Measurements from ENCODE around the gene NTNG1. TPM values are rescaled to one million over a fixed set of nuclear protein-coding genes. Genes with fewer than 3 reads are reported as not detected.

NTNG1 gene
- total RNA-seq, 2 experiments from 2014 or later = 2.3 to 5.9 TPM

DNA sequence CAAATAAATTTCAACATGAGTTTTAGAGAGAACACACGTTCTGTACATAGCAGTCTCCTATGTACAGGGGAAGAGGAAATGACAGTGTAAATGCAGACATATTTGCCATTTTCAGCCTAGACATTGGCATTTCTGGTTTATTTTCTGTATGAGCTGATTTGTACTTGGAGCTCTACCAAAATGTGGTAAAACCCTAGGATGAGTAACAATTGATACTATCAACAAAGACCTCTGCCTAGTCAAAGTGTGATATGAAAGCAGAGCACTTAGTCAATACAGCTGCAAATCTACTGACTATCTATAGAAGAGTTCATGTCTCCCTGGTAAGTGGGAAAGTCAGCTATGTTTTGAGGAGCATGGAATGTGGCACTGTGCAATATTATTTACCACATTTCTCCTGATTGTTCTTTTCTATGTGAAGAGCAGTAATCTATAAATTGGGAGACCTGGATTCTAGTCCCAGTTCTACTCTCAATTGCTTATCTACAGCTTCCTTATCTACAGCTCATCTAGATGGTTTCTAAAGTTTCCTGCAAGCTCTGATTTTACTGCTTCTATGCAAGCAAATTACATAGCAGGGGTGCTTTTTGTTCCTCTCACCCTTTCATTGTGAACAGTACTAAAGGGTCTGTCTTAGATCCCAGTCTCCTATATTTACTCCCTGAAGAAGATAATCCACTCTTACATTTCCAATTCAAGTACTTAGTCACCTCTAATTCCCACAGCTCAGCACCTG is 334.2 kb downstream of the NTNG1 start:
- no peak overlapping the region; the same call in 1 of the 2 replicates for H2AFZ ChIP-seq (ENCODE audit: low read length)
- intact Hi-C loops (cut with micrococcal nuclease; ENCODE audit: unreplicated experiment) = no loop called here
- H4K20me1 ChIP-seq (ENCODE audit: insufficient read depth, low read length) = no peaks in the 10 kb centered on the region
- TF ChIP-seq EZH2phosphoT487 (IDR thresholded peaks at IDR 0.05; ENCODE audit: borderline replicate concordance, low read depth, low read length) = no peak
- TF ChIP-seq, protein P1, sequence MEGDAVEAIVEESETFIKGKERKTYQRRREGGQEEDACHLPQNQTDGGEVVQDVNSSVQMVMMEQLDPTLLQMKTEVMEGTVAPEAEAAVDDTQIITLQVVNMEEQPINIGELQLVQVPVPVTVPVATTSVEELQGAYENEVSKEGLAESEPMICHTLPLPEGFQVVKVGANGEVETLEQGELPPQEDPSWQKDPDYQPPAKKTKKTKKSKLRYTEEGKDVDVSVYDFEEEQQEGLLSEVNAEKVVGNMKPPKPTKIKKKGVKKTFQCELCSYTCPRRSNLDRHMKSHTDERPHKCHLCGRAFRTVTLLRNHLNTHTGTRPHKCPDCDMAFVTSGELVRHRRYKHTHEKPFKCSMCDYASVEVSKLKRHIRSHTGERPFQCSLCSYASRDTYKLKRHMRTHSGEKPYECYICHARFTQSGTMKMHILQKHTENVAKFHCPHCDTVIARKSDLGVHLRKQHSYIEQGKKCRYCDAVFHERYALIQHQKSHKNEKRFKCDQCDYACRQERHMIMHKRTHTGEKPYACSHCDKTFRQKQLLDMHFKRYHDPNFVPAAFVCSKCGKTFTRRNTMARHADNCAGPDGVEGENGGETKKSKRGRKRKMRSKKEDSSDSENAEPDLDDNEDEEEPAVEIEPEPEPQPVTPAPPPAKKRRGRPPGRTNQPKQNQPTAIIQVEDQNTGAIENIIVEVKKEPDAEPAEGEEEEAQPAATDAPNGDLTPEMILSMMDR (conservative IDR thresholded peaks at IDR 0.05; ENCODE audit: low read length) = no peak
- H3K4me2 ChIP-seq (ENCODE audit: low read length) = no peak overlapping the region
- no peak overlapping the region for H3K4me3 ChIP-seq (ENCODE audit: low read depth, low read length, poor library complexity, severe bottlenecking)
- no peaks in the 10 kb centered on the region for H3K9me2 ChIP-seq (ENCODE audit: insufficient read depth, low read length)
- H3K4me1 ChIP-seq (ENCODE audit: insufficient read depth, low read length, poor library complexity, severe bottlenecking) = no peaks in the 10 kb centered on the region
- no peak overlapping the region for H3K27ac ChIP-seq (ENCODE audit: low read depth, low read length, poor library complexity, severe bottlenecking)
- H3K79me2 ChIP-seq (ENCODE audit: insufficient read depth, low read depth, low read length) = no peaks in the 10 kb centered on the region
- ChIA-PET POLR2A (interaction anchor here (0.7 to 2.4 kb wide), 9 partner anchors 9 to 201 kb away, joined by 3 to 6 read pairs (median 3); no protein-coding TSS in a partner anchor), CTCF (ENCODE audit: unreplicated experiment) (no interaction called here)
- H3K36me3 ChIP-seq (ENCODE audit: insufficient read depth, low read length) = no peaks in the 10 kb centered on the region
- BruUV-seq (replicated peaks) = no TSS peak
- no peak for DNase-seq (ENCODE audit: low spot score)
- H3K9me3 ChIP-seq (ENCODE audit: low read length) = no peaks in the 10 kb centered on the region

DNA sequence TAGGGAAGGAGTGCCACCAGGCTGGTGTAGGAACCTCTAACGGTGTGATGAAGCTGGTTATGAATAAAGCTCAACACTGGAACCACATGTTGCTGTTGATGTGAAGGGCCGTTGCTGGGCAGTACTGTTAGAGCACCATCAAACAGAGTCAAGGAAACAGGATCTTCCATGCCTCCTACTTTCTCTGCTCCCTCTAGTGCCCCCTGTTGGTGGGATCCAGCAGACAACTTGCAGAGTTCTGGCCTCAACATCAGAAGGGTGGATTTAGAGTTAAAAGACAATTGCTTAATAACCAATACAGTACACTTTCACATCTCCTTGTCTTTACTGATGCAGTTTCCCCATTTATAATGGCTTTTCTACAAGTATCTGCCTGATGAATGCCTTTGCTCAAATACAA is 336.4 kb downstream of the NTNG1 start:
- BruUV-seq (replicated peaks) = no TSS peak
- Histone ChIP-seq H3K36me3 (ENCODE audit: insufficient read depth, low read length) (no peaks in the 10 kb centered on the region), H3K9me3 (ENCODE audit: low read length) (no peaks in the 10 kb centered on the region), H3K4me2 (ENCODE audit: low read length) (no peak overlapping the region), H3K9me2 (ENCODE audit: insufficient read depth, low read length) (no peaks in the 10 kb centered on the region), H4K20me1 (ENCODE audit: insufficient read depth, low read length) (no peaks in the 10 kb centered on the region), H3K27ac (ENCODE audit: low read depth, low read length, poor library complexity, severe bottlenecking) (no peak overlapping the region), H2AFZ (ENCODE audit: low read length) (no peak overlapping the region), H3K4me1 (ENCODE audit: insufficient read depth, low read length, poor library complexity, severe bottlenecking) (no peaks in the 10 kb centered on the region), H3K4me3 (ENCODE audit: low read depth, low read length, poor library complexity, severe bottlenecking) (no peak overlapping the region), H3K79me2 (ENCODE audit: insufficient read depth, low read depth, low read length) (no peaks in the 10 kb centered on the region)
- peak; percentile 11 for DNase-seq (ENCODE audit: low spot score)
- CTCF ChIA-PET (ENCODE audit: unreplicated experiment) = no interaction called here
- POLR2A ChIA-PET = interaction anchor here (0.6 to 1.3 kb wide), 6 partner anchors 17 to 608 kb away, joined by 3 to 8 read pairs (median 4); no protein-coding TSS in a partner anchor
- intact Hi-C loops (cut with micrococcal nuclease; ENCODE audit: unreplicated experiment) = no loop called here
- no peak for TF ChIP-seq EZH2phosphoT487 (IDR thresholded peaks at IDR 0.05; ENCODE audit: borderline replicate concordance, low read depth, low read length)
- TF ChIP-seq, protein P1 (conservative IDR thresholded peaks at IDR 0.05; ENCODE audit: low read length) = peak; percentile 74

DNA sequence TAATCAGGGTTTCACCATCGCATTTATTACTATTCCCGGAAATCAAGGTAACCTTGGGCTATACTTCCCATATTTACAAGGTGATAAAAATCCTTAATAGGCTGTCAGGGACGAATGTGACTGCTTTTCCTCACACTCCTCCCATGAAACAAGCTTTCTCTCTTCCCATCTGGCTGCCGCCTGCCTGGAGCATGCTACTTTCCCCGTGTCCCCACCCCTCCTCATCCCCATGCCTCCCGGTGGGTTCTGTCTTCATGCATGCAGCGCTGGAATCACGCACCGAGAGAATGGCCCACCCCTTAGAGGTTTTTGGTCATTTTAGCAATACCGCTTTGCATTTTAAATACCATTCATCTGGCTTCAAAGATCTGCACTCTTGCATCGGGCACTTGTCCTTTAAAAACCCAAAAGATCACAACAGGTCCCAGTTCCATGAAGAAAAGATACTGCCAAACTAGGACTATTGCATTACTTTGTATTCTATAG is 339.1 kb downstream of the NTNG1 start:
- no peaks in the 10 kb centered on the region for H3K9me3 ChIP-seq (ENCODE audit: low read length)
- H2AFZ ChIP-seq (ENCODE audit: low read length) = 0 out of 2 replicates have a peak overlapping the region, but pooled peaks have one; percentile 51
- ChIA-PET POLR2A (interaction anchor here (0.8 to 1.3 kb wide), 2 partner anchors 12 to 51 kb away, joined by 3 read pairs; no protein-coding TSS in a partner anchor), CTCF (ENCODE audit: unreplicated experiment) (no interaction called here)
- H3K4me2 ChIP-seq (ENCODE audit: low read length) = no peak overlapping the region
- no peaks in the 10 kb centered on the region for H3K36me3 ChIP-seq (ENCODE audit: insufficient read depth, low read length)
- no peak for DNase-seq (ENCODE audit: low spot score)
- H3K27ac ChIP-seq (ENCODE audit: low read depth, low read length, poor library complexity, severe bottlenecking) = no peak overlapping the region
- no peaks in the 10 kb centered on the region for H3K79me2 ChIP-seq (ENCODE audit: insufficient read depth, low read depth, low read length)
- no peaks in the 10 kb centered on the region for H3K4me1 ChIP-seq (ENCODE audit: insufficient read depth, low read length, poor library complexity, severe bottlenecking)
- intact Hi-C loops (cut with micrococcal nuclease; ENCODE audit: unreplicated experiment) = no loop called here
- no peaks in the 10 kb centered on the region for H4K20me1 ChIP-seq (ENCODE audit: insufficient read depth, low read length)
- H3K9me2 ChIP-seq (ENCODE audit: insufficient read depth, low read length) = no peaks in the 10 kb centered on the region
- TF ChIP-seq, protein P1 (conservative IDR thresholded peaks at IDR 0.05; ENCODE audit: low read length) = no peak
- no peak for TF ChIP-seq EZH2phosphoT487 (IDR thresholded peaks at IDR 0.05; ENCODE audit: borderline replicate concordance, low read depth, low read length)
- no peak overlapping the region for H3K4me3 ChIP-seq (ENCODE audit: low read depth, low read length, poor library complexity, severe bottlenecking)
- no TSS peak for BruUV-seq (replicated peaks)
